Subcutaneous abdominal adipose tissue (tissue), 5 donors: Measurements from ENCODE around the gene CPEB3.
A peak's percentile ranks its signal among the peaks of the same experiment; 100 is the strongest.
"Not testable (repeated sequence)": the region's sequence is repeated elsewhere in the genome, so short reads cannot be mapped to it uniquely, and the experiment has no call there.

Source experiments
- H3K27ac ChIP-seq: one replicate; pipeline ENCODE4 v1.7.0; 2013; ENCODE audit warnings: low read depth, mild to moderate bottlenecking, inconsistent platforms, low read length, moderate library complexity
- H3K27me3 ChIP-seq, 5 donors: one replicate each; pipeline ENCODE4 v1.7.0; 2013; ENCODE audit warnings: low read length in 5 of 5, inconsistent platforms in 1 of 5; ENCODE audit not compliant: control insufficient read depth in 5 of 5, insufficient read depth in 4 of 5
- H3K36me3 ChIP-seq, 5 donors: one replicate each; pipeline ENCODE4 v1.7.0; 2013; ENCODE audit warnings: low read length in 5 of 5; ENCODE audit not compliant: control insufficient read depth in 5 of 5, insufficient read depth in 5 of 5
- H3K4me1 ChIP-seq, 5 donors: one replicate each; pipeline ENCODE4 v1.7.0; 2013; ENCODE audit warnings: low read length in 5 of 5, mild to moderate bottlenecking in 3 of 5, moderate library complexity in 1 of 5; ENCODE audit not compliant: control insufficient read depth in 5 of 5, insufficient read depth in 5 of 5
- H3K4me3 ChIP-seq, 5 donors: one replicate each; pipeline ENCODE4 v1.7.0; 2013; ENCODE audit warnings: low read length in 5 of 5, low read depth in 1 of 5
- H3K9ac ChIP-seq, 5 donors: one replicate each; pipeline ENCODE4 v1.7.0; 2013; ENCODE audit warnings: low read length in 5 of 5, mild to moderate bottlenecking in 4 of 5, moderate library complexity in 3 of 5
- H3K9me3 ChIP-seq, 5 donors: one replicate each; pipeline ENCODE4 v1.7.0; 2013; ENCODE audit warnings: low read length in 5 of 5; ENCODE audit not compliant: control insufficient read depth in 5 of 5
- donor health status: healthy.
- donor health status: healthy.
- donor health status: healthy.
- donor health status: healthy.
- donor health status: healthy.

Gene CPEB3

GRCh38 chr10:92290837-92291615 lies at the start of gene CPEB3, which contains the start of gene MARCHF5:
TSS of gene CPEB3 (minus strand) at chr10:92291078. CDS start at chr10:92240350, 50,728 bp downstream.
TSS of gene MARCHF5 (plus strand) at chr10:92291167. CDS start at chr10:92291495, 328 bp downstream.
- no peaks in the 10 kb centered on the region for H3K9me3 ChIP-seq
- H3K27me3 ChIP-seq: no peaks in the 10 kb centered on the region
- H3K4me3 ChIP-seq: peak within 1 kb of the TSS; percentile 88 to 96 (median 93)
- peaks cover 0 to 20% (median 12%) of the 10 kb centered on the region in 5 donors for H3K4me1 ChIP-seq
- H3K27ac ChIP-seq: peak within 1 kb of the TSS; percentile 99
- peaks cover 0 to 9% (median 7%) of the 10 kb centered on the region in 5 donors for H3K36me3 ChIP-seq
- H3K9ac ChIP-seq: peak within 1 kb of the TSS; percentile 98 to 100 (median 100)

- not testable (repeated sequence) for H3K27ac ChIP-seq, H3K9ac ChIP-seq, H3K9me3 ChIP-seq, H3K36me3 ChIP-seq, H3K27me3 ChIP-seq, H3K4me1 ChIP-seq, H3K4me3 ChIP-seq
Observed at GRCh38 chr10:92329927-92330326, 39.0 kb upstream of the CPEB3 start.

GRCh38 chr10:92328993-92329392 lies 38.1 kb upstream of the CPEB3 start:
- H3K4me1 ChIP-seq: peaks cover 0 to 8% (median 0%) of the 10 kb centered on the region in 5 donors
- peaks cover 0 to 5% (median 0%) of the 10 kb centered on the region in 5 donors for H3K36me3 ChIP-seq
- H3K27ac ChIP-seq: no peak overlapping the region
- no peaks in the 10 kb centered on the region for H3K27me3 ChIP-seq
- H3K4me3 ChIP-seq: no peak overlapping the region
- no peak overlapping the region for H3K9ac ChIP-seq
- no peaks in the 10 kb centered on the region for H3K9me3 ChIP-seq

- Histone ChIP-seq H3K27ac (no peak overlapping the region), H3K4me3 (no peak overlapping the region), H3K9ac (no peak overlapping the region), H3K27me3 (no peaks in the 10 kb centered on the region), H3K9me3 (no peaks in the 10 kb centered on the region), H3K4me1 (peaks cover 0 to 8% (median 0%) of the 10 kb centered on the region in 5 donors), H3K36me3 (peaks cover 0 to 5% (median 0%) of the 10 kb centered on the region in 5 donors)
Observed at GRCh38 chr10:92327445-92328433, 36.9 kb upstream of the CPEB3 start.

GRCh38 chr10:92323079-92323478 lies 32.2 kb upstream of the CPEB3 start:
- no peaks in the 10 kb centered on the region for H3K27me3 ChIP-seq

GRCh38 chr10:92316610-92317009 lies 25.7 kb upstream of the CPEB3 start:
- Histone ChIP-seq H3K4me1 (peaks cover 0 to 4% (median 0%) of the 10 kb centered on the region in 5 donors), H3K36me3 (peaks cover 10 to 29% (median 12%) of the 10 kb centered on the region in 5 donors), H3K9me3 (no peaks in the 10 kb centered on the region)

More at GRCh38 chr10:92323079-92323478, 32.2 kb upstream of the CPEB3 start:
- Histone ChIP-seq H3K4me3 (no peak overlapping the region), H3K36me3 (peaks cover 3 to 10% (median 5%) of the 10 kb centered on the region in 5 donors), H3K4me1 (peaks cover 0 to 5% (median 0%) of the 10 kb centered on the region in 5 donors), H3K9me3 (no peaks in the 10 kb centered on the region), H3K27ac (no peak overlapping the region), H3K9ac (no peak overlapping the region)

GRCh38 chr10:92313750-92314149 lies 22.9 kb upstream of the CPEB3 start:
- Histone ChIP-seq H3K27me3 (no peaks in the 10 kb centered on the region), H3K36me3 (peaks cover 7 to 30% (median 17%) of the 10 kb centered on the region in 5 donors), H3K27ac (no peak overlapping the region), H3K4me3 (no peak overlapping the region), H3K9me3 (no peaks in the 10 kb centered on the region), H3K4me1 (peaks cover 0 to 4% (median 0%) of the 10 kb centered on the region in 5 donors), H3K9ac (no peak overlapping the region)

More at GRCh38 chr10:92316610-92317009, 25.7 kb upstream of the CPEB3 start:
- no peak overlapping the region for H3K9ac ChIP-seq
- H3K27ac ChIP-seq: no peak overlapping the region
- H3K4me3 ChIP-seq: no peak overlapping the region
- no peaks in the 10 kb centered on the region for H3K27me3 ChIP-seq

GRCh38 chr10:92309272-92309671 lies 18.4 kb upstream of the CPEB3 start:
- H3K4me1 ChIP-seq: peaks cover 0 to 9% (median 3%) of the 10 kb centered on the region in 5 donors
- H3K36me3 ChIP-seq: peaks cover 7 to 22% (median 14%) of the 10 kb centered on the region in 5 donors
- H3K9ac ChIP-seq: peak overlapping the region in 1 of 5 donors; percentile 11
- H3K27me3 ChIP-seq: no peaks in the 10 kb centered on the region
- no peak overlapping the region for H3K27ac ChIP-seq
- no peak overlapping the region for H3K4me3 ChIP-seq
- H3K9me3 ChIP-seq: no peaks in the 10 kb centered on the region

- no peak overlapping the region for H3K4me3 ChIP-seq
- H3K27ac ChIP-seq: no peak overlapping the region
- no peak overlapping the region for H3K9ac ChIP-seq
- H3K4me1 ChIP-seq: peaks cover 0 to 15% (median 8%) of the 10 kb centered on the region in 5 donors
- no peaks in the 10 kb centered on the region for H3K27me3 ChIP-seq
- no peaks in the 10 kb centered on the region for H3K9me3 ChIP-seq
- H3K36me3 ChIP-seq: peaks cover 0 to 2% (median 0%) of the 10 kb centered on the region in 5 donors
Observed at GRCh38 chr10:92305133-92306072, 14.5 kb upstream of the CPEB3 start.
